CD4-positive, alpha-beta T cell treated with Interleukin-2 at 100 ng/mL for 4 hours (primary cell): Measurements from ENCODE around the gene FITM2.

Source experiments
- DNase-seq: peaks from one replicate; pipeline ENCODE4 v3.0.0-alpha.2; 2020; ENCODE audit warnings: low spot score

FITM2 gene

GRCh38 chr20:44279228-44279627 is 31.8 kb downstream of the FITM2 start:
- DNase-seq, result no peak

DNA sequence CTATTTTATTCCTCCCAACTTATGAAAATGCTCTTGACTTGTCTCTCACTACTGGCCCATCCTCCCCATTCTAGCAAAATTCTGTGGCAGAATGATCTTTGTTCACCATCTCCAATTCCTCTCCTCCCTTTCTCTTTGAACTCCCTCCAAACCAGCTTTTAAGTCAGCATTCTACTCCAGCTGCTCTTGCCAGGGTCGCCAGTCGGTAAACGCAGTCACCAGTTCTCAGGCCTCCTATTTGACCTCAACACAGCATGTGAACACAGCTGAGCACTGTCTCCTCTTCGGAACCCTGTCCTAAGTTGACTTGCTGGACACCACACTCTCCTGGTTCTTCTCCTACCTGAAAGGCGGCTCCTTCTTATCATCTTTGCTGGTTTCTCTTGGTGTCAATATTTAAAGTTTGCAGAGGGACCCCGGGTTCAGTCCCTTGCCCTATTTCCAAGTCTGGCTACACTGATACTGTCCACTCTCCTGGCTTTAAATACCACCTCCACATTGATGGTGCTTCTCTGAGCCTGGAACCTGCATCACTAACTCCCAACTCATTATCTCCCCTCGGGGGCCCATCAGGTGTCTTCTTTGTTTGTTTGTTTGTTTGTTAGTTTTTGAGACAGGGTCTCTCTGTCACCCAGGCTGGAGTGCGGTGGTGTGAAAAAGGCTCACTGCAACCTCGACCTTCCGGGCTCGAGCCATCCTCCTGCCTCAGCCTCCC is 36.5 kb downstream of the FITM2 start:
- DNase-seq, result no peak

- no peak for DNase-seq
Observed at GRCh38 chr20:44273231-44274215, 37.5 kb downstream of the FITM2 start.

DNA sequence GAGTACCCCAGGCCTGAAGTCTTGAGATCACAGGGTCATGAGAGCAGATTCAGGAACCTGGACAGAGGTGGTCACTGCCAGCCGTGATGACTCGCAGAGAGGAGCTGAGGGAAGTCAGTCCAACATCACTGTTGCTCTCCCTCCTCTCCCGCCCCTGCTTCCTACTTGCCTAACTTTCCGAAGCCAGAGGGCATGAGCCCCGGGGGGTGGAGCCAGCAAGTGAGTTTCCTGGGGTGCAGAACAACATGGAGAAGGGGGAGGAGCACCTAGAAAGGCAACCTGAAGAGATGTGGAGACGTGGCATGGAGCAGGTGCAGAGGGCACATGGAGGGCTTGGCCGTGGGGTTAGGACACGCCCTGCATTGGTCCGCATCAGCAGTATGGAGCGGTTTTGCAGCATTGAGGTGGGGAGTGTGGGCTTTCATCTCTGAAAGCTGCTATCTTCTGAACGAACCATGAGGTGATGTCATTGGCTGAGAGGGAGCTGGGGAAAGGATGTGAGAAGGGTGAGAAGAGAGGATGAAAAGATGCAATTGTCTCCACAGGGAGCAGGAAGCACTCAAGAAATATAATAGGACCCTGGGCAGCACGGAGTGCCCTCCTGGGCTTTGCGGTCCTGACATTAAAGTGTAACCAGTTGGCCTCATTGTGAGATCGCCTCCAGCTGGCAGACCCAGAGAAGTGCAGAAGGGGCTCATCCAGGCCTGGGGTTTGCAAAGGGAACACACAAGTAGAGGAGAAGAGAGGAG is 38.9 kb downstream of the FITM2 start:
- no peak for DNase-seq

- DNase-seq, result no peak
Observed at GRCh38 chr20:44268802-44269201, 42.2 kb downstream of the FITM2 start.

DNA sequence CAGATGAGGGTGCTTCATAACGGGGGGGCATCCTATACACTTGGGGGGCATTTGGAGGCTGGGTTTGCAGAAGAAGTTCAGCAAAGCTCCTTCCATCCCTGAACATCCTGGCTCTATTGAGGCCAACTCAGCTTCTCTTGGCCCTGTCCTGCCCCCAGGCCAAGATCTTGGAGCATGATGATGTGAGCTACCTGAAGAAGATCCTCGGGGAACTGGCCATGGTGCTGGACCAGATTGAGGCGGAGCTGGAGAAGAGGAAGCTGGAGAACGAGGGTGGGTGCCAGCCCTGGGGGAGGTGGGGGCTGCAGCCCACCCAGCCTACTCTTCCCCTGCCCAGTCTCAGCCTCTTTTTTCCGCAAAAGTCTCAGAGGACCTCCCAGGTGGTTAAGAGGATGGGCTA is 46.7 kb downstream of the FITM2 start:
- no peak for DNase-seq

DNA sequence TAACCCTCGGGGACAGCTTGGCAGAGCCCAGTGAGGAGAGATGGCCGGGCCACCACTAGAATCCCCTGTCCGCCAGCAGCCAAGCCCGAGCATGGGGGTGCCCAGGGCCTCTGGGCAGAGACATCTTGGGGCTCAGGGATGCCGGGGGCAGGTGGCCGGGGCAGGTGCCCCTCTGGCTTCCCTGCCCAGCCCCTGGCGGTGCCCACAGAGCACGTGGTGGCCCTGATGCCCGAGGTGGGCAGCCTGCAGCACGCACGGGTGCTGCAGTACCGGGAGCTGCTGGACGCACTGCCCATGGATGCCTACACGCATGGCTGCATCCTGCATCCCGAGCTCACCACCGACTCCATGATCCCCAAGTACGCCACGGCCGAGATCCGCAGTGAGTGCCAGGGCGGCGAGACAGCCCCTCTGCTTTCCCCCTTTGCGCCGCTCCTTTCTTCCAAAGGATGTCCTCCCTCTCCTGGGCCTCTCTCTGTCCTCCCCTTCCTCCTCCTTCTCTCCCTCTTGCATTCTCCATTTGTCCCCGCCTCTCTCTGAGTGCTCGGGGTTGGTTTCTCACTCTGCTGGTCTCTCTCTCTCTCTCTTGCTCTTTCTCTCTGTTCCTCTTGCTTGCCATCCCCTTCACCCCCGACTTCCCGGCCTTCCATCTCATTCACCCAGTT is 52.6 kb downstream of the FITM2 start:
- DNase-seq, result no peak

DNA sequence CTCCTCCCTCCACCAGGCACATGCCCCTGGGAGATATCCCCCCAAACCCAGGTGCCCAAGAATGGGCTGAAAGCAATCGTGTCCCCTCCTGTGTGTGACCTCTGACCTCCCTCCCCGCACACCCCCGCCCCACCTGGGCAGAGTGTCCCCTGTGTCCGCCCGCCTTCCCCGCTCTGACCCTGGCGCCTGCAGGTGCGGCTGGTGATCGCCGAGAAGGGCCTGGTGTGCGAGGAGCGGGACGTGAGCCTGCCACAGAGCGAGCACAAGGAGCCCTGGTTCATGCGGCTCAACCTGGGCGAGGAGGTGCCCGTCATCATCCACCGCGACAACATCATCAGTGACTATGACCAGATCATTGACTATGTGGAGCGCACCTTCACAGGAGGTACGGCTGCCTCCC is 54.0 kb downstream of the FITM2 start:
- DNase-seq, result no peak

GRCh38 chr20:44255942-44256341 is 55.1 kb downstream of the FITM2 start:
- DNase-seq, result no peak

- DNase-seq, result no peak
Observed at GRCh38 chr20:44254073-44254472, 56.9 kb downstream of the FITM2 start.

- DNase-seq, result no peak
Observed at GRCh38 chr20:44253528-44253927, 57.5 kb downstream of the FITM2 start.
